Measurements from ENCODE around the gene ANKRD44. TPM values are rescaled to one million over a fixed set of nuclear protein-coding genes. Genes with fewer than 3 reads are reported as not detected.

ANKRD44 gene
- total RNA-seq, 4 donors from 2014 or later, result 1.8 to 6.3 (median 3.0) TPM

- Histone ChIP-seq H3K36me3 (no peaks in the 10 kb centered on the region), H3K4me1 (peaks cover 0 to 4% of the 10 kb centered on the region in 2 donors), H3K27ac (no peak overlapping the region), H3K27me3 (no peaks in the 10 kb centered on the region), H3K4me3 (no peak overlapping the region), H3K9me3 (no peaks in the 10 kb centered on the region)
- in situ Hi-C loops (cut with MboI; ENCODE audit: low sequenced_read_pairs in 4 of 4), result no loop called here
- DNase-seq, result no peak
- no peak for ATAC-seq
- TF ChIP-seq POLR2A (IDR thresholded peaks at IDR 0.05) (no peak), CTCF (IDR thresholded peaks at IDR 0.05 in 4 of 5, conservative IDR thresholded peaks at IDR 0.05 in 1 of 5) (no peak)
- intact Hi-C loops (cut with DNase I; ENCODE audit: low total_unique reads), result no loop called here
Measured at GRCh38 chr2:196962325-196962724, 348.3 kb downstream of the ANKRD44 start.

- intact Hi-C loops (cut with DNase I; ENCODE audit: low total_unique reads), result no loop called here
- DNase-seq (no peak), ATAC-seq (no peak)
- in situ Hi-C loops (cut with MboI; ENCODE audit: low sequenced_read_pairs in 4 of 4), result no loop called here
- H3K36me3 ChIP-seq, result no peaks in the 10 kb centered on the region
- H3K27me3 ChIP-seq, result no peaks in the 10 kb centered on the region
- H3K9me3 ChIP-seq, result no peaks in the 10 kb centered on the region
- H3K4me3 ChIP-seq, result no peak overlapping the region
- TF ChIP-seq CTCF (IDR thresholded peaks at IDR 0.05 in 4 of 5, conservative IDR thresholded peaks at IDR 0.05 in 1 of 5) (no peak), POLR2A (IDR thresholded peaks at IDR 0.05) (no peak)
- H3K4me1 ChIP-seq, result peaks cover 0 to 4% of the 10 kb centered on the region in 2 donors
- H3K27ac ChIP-seq, result no peak overlapping the region
Measured at GRCh38 chr2:196961889-196962288, 348.7 kb downstream of the ANKRD44 start.

- H3K27ac ChIP-seq, result no peak overlapping the region
- H3K4me1 ChIP-seq, result no peaks in the 10 kb centered on the region
- intact Hi-C loops (cut with DNase I; ENCODE audit: low total_unique reads) (no loop called here), in situ Hi-C loops (cut with MboI; ENCODE audit: low sequenced_read_pairs in 4 of 4) (no loop called here)
- no peak overlapping the region for H3K4me3 ChIP-seq
- ATAC-seq (no peak), DNase-seq (no peak)
- no peaks in the 10 kb centered on the region for H3K27me3 ChIP-seq
- no peaks in the 10 kb centered on the region for H3K9me3 ChIP-seq
- H3K36me3 ChIP-seq, result no peaks in the 10 kb centered on the region
- TF ChIP-seq CTCF (IDR thresholded peaks at IDR 0.05 in 4 of 5, conservative IDR thresholded peaks at IDR 0.05 in 1 of 5) (no peak), POLR2A (IDR thresholded peaks at IDR 0.05) (no peak)
Measured at GRCh38 chr2:196959734-196960338, 350.7 kb downstream of the ANKRD44 start.

- H3K9me3 ChIP-seq, result no peaks in the 10 kb centered on the region
- no peak for DNase-seq
- no peaks in the 10 kb centered on the region for H3K4me1 ChIP-seq
- in situ Hi-C loops (cut with MboI; ENCODE audit: low sequenced_read_pairs in 4 of 4) (no loop called here), intact Hi-C loops (cut with DNase I; ENCODE audit: low total_unique reads) (no loop called here)
- H3K36me3 ChIP-seq, result no peaks in the 10 kb centered on the region
- H3K27ac ChIP-seq, result no peak overlapping the region
- H3K4me3 ChIP-seq, result no peak overlapping the region
- no peak for TF ChIP-seq POLR2A (IDR thresholded peaks at IDR 0.05)
- TF ChIP-seq CTCF (IDR thresholded peaks at IDR 0.05 in 4 of 5, conservative IDR thresholded peaks at IDR 0.05 in 1 of 5), result no peak
- ATAC-seq, result no peak
- no peaks in the 10 kb centered on the region for H3K27me3 ChIP-seq
Measured at GRCh38 chr2:196959281-196959680, 351.3 kb downstream of the ANKRD44 start.

Data from gastrocnemius medialis (tissue), 4 donors.